ENCODE results near the gene OLFML1.

DNA sequence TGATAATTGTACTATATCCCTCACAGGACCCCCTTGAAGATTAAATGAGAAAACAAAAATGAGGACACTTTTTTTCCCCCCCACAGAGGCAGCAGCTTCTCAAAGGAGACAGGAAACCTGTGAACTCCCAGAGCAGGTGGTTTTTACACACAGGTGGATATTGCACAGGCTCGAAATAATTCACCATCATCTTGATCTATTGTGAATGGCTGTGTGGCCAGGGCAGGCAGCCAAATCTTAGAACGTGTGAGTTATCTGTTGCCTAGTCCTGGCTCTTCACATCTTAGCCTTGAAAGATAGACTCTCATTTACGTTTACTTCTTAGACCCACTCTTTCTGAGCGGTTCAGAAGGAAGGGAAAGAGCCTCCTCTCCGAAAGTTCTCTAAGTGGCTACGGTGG, 52.0 kb downstream of the OLFML1 start:
- TF ChIP-seq, protein P1, sequence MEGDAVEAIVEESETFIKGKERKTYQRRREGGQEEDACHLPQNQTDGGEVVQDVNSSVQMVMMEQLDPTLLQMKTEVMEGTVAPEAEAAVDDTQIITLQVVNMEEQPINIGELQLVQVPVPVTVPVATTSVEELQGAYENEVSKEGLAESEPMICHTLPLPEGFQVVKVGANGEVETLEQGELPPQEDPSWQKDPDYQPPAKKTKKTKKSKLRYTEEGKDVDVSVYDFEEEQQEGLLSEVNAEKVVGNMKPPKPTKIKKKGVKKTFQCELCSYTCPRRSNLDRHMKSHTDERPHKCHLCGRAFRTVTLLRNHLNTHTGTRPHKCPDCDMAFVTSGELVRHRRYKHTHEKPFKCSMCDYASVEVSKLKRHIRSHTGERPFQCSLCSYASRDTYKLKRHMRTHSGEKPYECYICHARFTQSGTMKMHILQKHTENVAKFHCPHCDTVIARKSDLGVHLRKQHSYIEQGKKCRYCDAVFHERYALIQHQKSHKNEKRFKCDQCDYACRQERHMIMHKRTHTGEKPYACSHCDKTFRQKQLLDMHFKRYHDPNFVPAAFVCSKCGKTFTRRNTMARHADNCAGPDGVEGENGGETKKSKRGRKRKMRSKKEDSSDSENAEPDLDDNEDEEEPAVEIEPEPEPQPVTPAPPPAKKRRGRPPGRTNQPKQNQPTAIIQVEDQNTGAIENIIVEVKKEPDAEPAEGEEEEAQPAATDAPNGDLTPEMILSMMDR (IDR thresholded peaks at IDR 0.05) = no peak
- TF ChIP-seq POLR2A (IDR thresholded peaks at IDR 0.05) = no peak

Measured in adrenal gland (tissue), 5 donors.